PC-3 (cell line): ENCODE data around the gene SLC12A2. TPM values are rescaled to one million over a fixed set of nuclear protein-coding genes. Genes with fewer than 3 reads are reported as not detected.

Experiments
- ATAC-seq: fragments of 200-7000 bp; cut with Tn5 transposase; 2 replicates; pipeline ENCODE4 v1.9.1; 2020; ENCODE audit warnings: mild to moderate bottlenecking, moderate library complexity
- BruUV-seq: library from RNA; stranded (reverse); fragments of 400-500 nt; replicated peaks from 2 replicates; lab custom pipeline; 2021; lab: Mats Ljungman, UMichigan
- CTCF ChIA-PET: fragments of 300-600 bp; sonication (Branson Sonifier 250); formaldehyde crosslinking; loops from one replicate; lab custom pipeline; 2022; ENCODE audit warnings: antibody characterized with exemption; lab: Charles Lee
- POLR2A ChIA-PET: fragments of 300-600 bp; sonication (Branson Sonifier 250); formaldehyde crosslinking; loops from one replicate; lab custom pipeline; 2022; ENCODE audit warnings: antibody characterized with exemption; ENCODE audit not compliant: unreplicated experiment; lab: Charles Lee
- DNase-seq: peaks from one replicate; pipeline ENCODE4 v3.0.0-alpha.2; 2015
- H2AFZ ChIP-seq: fragments of 300-600 bp; sonication (generic); 2 replicates; pipeline ENCODE4 v1.6.0; 2016; ENCODE audit warnings: antibody characterized with exemption, low read length
- H3F3A ChIP-seq: fragments of 300-600 bp; sonication (generic); one replicate; pipeline ENCODE4 v1.6.0; 2017; ENCODE audit warnings: antibody characterized with exemption, low read length, control low read depth, mild to moderate bottlenecking; ENCODE audit not compliant: unreplicated experiment
- H3K27ac ChIP-seq: fragments of 300-600 bp; sonication (generic); 2 replicates; pipeline ENCODE4 v1.5.1; 2016; ENCODE audit warnings: mild to moderate bottlenecking, low read length
- H3K27me3 ChIP-seq: fragments of 300-600 bp; sonication (generic); 2 replicates; pipeline ENCODE4 v1.6.1; 2016; ENCODE audit warnings: low read length, mixed read lengths
- H3K36me3 ChIP-seq: fragments of 300-600 bp; sonication (generic); 2 replicates; pipeline ENCODE4 v1.6.1; 2016; ENCODE audit warnings: low read depth, mixed run types, low read length, mixed read lengths
- H3K4me1 ChIP-seq: fragments of 300-600 bp; sonication (generic); 2 replicates; pipeline ENCODE4 v1.5.1; 2016; ENCODE audit warnings: low read length; ENCODE audit not compliant: insufficient read depth
- H3K4me2 ChIP-seq: fragments of 300-600 bp; sonication (generic); 2 replicates; pipeline ENCODE4 v1.6.0; 2016; ENCODE audit warnings: low read length
- H3K4me3 ChIP-seq: fragments of 300-600 bp; sonication (generic); 2 replicates; pipeline ENCODE4 v1.5.1; 2016; ENCODE audit warnings: mild to moderate bottlenecking, low read length, mixed read lengths
- H3K79me2 ChIP-seq: fragments of 300-600 bp; sonication (generic); 2 replicates; pipeline ENCODE4 v1.6.1; 2017; ENCODE audit warnings: low read length, mixed read lengths
- H3K9ac ChIP-seq: fragments of 300-600 bp; sonication (generic); 2 replicates; pipeline ENCODE4 v1.6.0; 2016; ENCODE audit warnings: mild to moderate bottlenecking, low read length
- H3K9me2 ChIP-seq: fragments of 300-600 bp; sonication (generic); replicated peaks from 2 replicates; pipeline ENCODE4 v1.6.1; 2016; ENCODE audit warnings: mixed run types, low read length, mixed read lengths
- H3K9me3 ChIP-seq: fragments of 300-600 bp; sonication (generic); 2 replicates; pipeline ENCODE4 v1.6.1; 2016; ENCODE audit warnings: low read length, mixed read lengths
- H4K20me1 ChIP-seq: fragments of 300-600 bp; sonication (generic); 2 replicates; pipeline ENCODE4 v1.6.1; 2016; ENCODE audit warnings: low read length, mixed read lengths
- CTCF ChIP-seq: fragments of 300-600 bp; sonication (generic); conservative IDR thresholded peaks from 2 replicates; pipeline ENCODE4 v1.5.1; 2017; ENCODE audit warnings: antibody characterized with exemption, low read depth, mild to moderate bottlenecking, low read length
- EZH2 ChIP-seq: fragments of 300-600 bp; sonication (generic); IDR thresholded peaks from one replicate; pipeline ENCODE4 v1.6.1; 2017; ENCODE audit warnings: antibody characterized with exemption, mild to moderate bottlenecking, low read length; ENCODE audit not compliant: unreplicated experiment
- EZH2phosphoT487 ChIP-seq: fragments of 300-600 bp; sonication (generic); IDR thresholded peaks from 2 replicates; pipeline ENCODE4 v1.6.1; 2018; ENCODE audit warnings: mild to moderate bottlenecking, antibody characterized with exemption, low read length, borderline replicate concordance
- intact Hi-C: fragments of 100-400 bp; cut with micrococcal nuclease; formaldehyde crosslinking; loops from 2 replicates; pipeline ENCODE4 v1.9.0; 2023
- total RNA-seq: library from RNA; depleted of rRNA; stranded (reverse); fragments of >200 nt; gene quantifications from 2 replicates; pipeline ENCODE4 v1.2.3, GENCODE V29; 2014

SLC12A2 gene
- total RNA-seq, 1 experiment from 2014 or later: 33.9 TPM

GRCh38 chr5:128082551-128083032 lies 974 bp upstream of the SLC12A2 start:
- H2AFZ ChIP-seq: peak overlapping the region; percentile 93
- TSS peak; percentile 40 for BruUV-seq
- intact Hi-C loops: loop anchor here (1.0 to 2.0 kb wide), 10 partner anchors 43 to 325 kb away; no protein-coding TSS in a partner anchor
- H3K9me2 ChIP-seq: no peaks in the 10 kb centered on the region
- no peak for TF ChIP-seq EZH2
- peaks cover 68% of the 10 kb centered on the region for H3K79me2 ChIP-seq
- peaks cover 33% of the 10 kb centered on the region for H4K20me1 ChIP-seq
- ChIA-PET POLR2A (interaction anchor here (0.6 to 1.1 kb wide), 2 partner anchors 120 to 148 kb away, joined by 4 to 6 read pairs; no protein-coding TSS in a partner anchor), CTCF (interaction anchor here (2.0 kb wide), 1 partner anchor 148 kb away, joined by 7 read pairs; no protein-coding TSS in a partner anchor)
- H3K36me3 ChIP-seq: no peaks in the 10 kb centered on the region
- H3K27ac ChIP-seq: peak overlapping the region; percentile 84
- DNase-seq (no peak), ATAC-seq (peak; percentile 11)
- H3K4me1 ChIP-seq: peaks cover 42% of the 10 kb centered on the region
- no peaks in the 10 kb centered on the region for H3K9me3 ChIP-seq
- H3K4me2 ChIP-seq: peak overlapping the region; percentile 100
- peak overlapping the region; percentile 90 for H3K9ac ChIP-seq
- no peaks in the 10 kb centered on the region for H3F3A ChIP-seq
- peak overlapping the region; percentile 89 for H3K4me3 ChIP-seq
- H3K27me3 ChIP-seq: no peaks in the 10 kb centered on the region

- intact Hi-C loops: loop anchor here (1.0 to 2.0 kb wide), 11 partner anchors 45 to 327 kb away; no protein-coding TSS in a partner anchor
- Histone ChIP-seq H3K4me1 (peaks cover 42% of the 10 kb centered on the region), H3K9me3 (no peaks in the 10 kb centered on the region), H3K9ac (peak overlapping the region; percentile 90; the same call in 1 of the 2 replicates), H3K4me2 (peak overlapping the region; percentile 100), H2AFZ (peak overlapping the region; percentile 20; the same call in 1 of the 2 replicates), H3K27me3 (no peaks in the 10 kb centered on the region), H3K4me3 (peak overlapping the region; percentile 89), H3K36me3 (no peaks in the 10 kb centered on the region), H3K79me2 (peaks cover 79% of the 10 kb centered on the region), H3K27ac (no peak overlapping the region), H3K9me2 (no peaks in the 10 kb centered on the region), H3F3A (no peaks in the 10 kb centered on the region), H4K20me1 (peaks cover 34% of the 10 kb centered on the region)
- ATAC-seq (peak; percentile 29; the same call in 1 of the 2 replicates), DNase-seq (no peak)
- no peak for TF ChIP-seq EZH2phosphoT487
- peak; percentile 40; the same call in 1 of the 2 replicates for TF ChIP-seq CTCF
- no peak for TF ChIP-seq EZH2
- no TSS peak for BruUV-seq
- CTCF ChIA-PET: interaction anchor here (0.5 kb wide), 2 partner anchors 42 to 242 kb away, joined by 3 to 5 read pairs; no protein-coding TSS in a partner anchor
- POLR2A ChIA-PET: interaction anchor here (0.6 to 0.7 kb wide), 2 partner anchors 103 to 109 kb away, joined by 3 read pairs; no protein-coding TSS in a partner anchor
These were observed 253 bp downstream of the SLC12A2 start for GRCh38 chr5:128083811-128084227.

GRCh38 chr5:128084228-128085167 lies 932 bp downstream of the SLC12A2 start:
- Histone ChIP-seq H3K9ac (peak overlapping the region; percentile 90), H4K20me1 (peaks cover 34% of the 10 kb centered on the region), H3F3A (no peaks in the 10 kb centered on the region), H3K36me3 (no peaks in the 10 kb centered on the region), H3K4me1 (peaks cover 37% of the 10 kb centered on the region), H3K9me3 (no peaks in the 10 kb centered on the region), H2AFZ (peak overlapping the region; percentile 20), H3K4me3 (peak overlapping the region; percentile 89), H3K27me3 (no peaks in the 10 kb centered on the region), H3K9me2 (no peaks in the 10 kb centered on the region), H3K27ac (no peak overlapping the region), H3K4me2 (peak overlapping the region; percentile 100), H3K79me2 (peaks cover 79% of the 10 kb centered on the region)
- POLR2A ChIA-PET: interaction anchor here (0.6 to 0.8 kb wide), 3 partner anchors 110 to 160 kb away, joined by 3 to 5 read pairs (median 4); no protein-coding TSS in a partner anchor
- CTCF ChIA-PET: interaction anchor here (0.5 to 0.9 kb wide), 4 partner anchors 43 to 242 kb away, joined by 3 to 8 read pairs (median 4); no protein-coding TSS in a partner anchor
- peak; percentile 9 for ATAC-seq
- peak; percentile 44 for DNase-seq
- no TSS peak for BruUV-seq
- TF ChIP-seq EZH2: no peak
- TF ChIP-seq EZH2phosphoT487: no peak
- TF ChIP-seq CTCF: no peak
- intact Hi-C loops: loop anchor here (1.0 kb wide), 1 partner anchor 115 kb away; no protein-coding TSS in a partner anchor
